Fibroblast of skin of left biceps (primary cell): ENCODE data around the gene PDIA6.
"Not testable (repeated sequence)": the region's sequence is repeated elsewhere in the genome, so short reads cannot be mapped to it uniquely, and the experiment has no call there.

Experiments used
- DNase-seq, 2 experiments: peaks; one replicate each; pipeline ENCODE4 v3.0.0-alpha.2; 2013; ENCODE audit warnings: low read depth in 2 of 2

The PDIA6 gene

DNA sequence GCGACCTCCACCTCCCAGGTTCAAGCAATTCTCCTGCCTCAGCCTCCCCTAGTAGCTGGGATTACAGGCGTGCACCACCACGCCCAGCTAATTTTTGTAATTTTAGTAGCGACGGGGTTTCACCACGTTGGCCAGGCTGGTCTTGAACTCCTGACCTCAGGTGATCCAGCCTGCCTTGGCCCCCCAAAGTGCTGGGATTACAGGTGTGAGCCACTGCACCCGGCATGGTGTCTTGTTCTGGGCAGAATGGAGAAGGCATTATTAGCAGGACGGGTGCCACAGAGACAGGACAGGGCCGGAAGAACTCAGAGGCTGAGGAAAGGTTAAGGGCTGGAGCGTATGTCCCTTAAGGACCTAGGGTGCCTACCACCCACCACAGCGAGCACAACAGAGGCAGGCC lies 31.8 kb downstream of the PDIA6 start:
- DNase-seq = not testable (repeated sequence)

- DNase-seq = no peak
Measured at GRCh38 chr2:10780491-10780820, 32.1 kb downstream of the PDIA6 start.

GRCh38 chr2:10779776-10780490 lies 32.7 kb downstream of the PDIA6 start:
- DNase-seq = no peak

GRCh38 chr2:10778724-10779115 lies 33.9 kb downstream of the PDIA6 start:
- no peak for DNase-seq

DNA sequence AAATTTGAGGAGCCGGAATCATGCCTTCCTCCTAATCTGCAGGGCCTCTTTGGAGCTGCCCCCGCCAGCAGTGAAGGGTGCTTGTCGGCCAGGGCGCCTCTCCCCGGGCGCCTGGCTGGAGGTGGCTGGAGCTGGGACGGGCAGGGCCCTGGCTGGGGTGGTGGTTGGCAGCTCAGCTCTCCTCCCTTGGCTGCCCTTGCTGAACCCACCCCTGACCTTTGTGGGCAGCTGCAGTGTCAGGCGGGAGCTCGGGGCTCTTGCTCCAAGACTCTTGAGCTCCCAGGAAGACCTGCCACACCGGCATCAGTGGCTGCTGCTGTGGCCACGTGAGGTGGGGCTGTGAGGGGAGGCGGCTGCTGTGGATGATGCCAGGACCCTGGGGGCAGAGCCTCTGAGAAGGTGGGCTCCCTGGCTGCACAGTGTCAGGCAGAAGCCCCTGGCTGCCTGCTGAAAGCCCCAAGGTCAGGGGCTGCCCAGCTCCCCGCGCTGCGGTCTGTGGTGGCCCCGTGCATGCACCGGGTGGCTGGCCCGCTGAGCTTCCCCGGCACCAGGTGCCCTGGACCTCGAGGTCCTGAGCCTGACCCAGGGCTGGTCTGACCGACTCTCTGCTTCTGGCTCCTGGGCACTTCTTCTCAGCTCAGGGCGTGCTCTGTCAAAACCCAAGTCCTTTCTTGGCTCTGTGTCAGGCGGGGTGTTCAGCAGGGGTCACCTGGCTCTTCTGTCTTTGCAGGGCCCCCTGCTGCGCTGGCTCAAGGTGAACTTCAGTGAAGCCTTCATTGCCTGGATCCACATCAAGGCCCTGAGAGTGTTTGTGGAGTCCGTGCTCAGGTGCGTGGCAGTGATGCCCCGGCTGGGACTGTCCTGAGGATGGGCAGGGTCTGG lies 34.5 kb downstream of the PDIA6 start:
- no peak for DNase-seq

DNA sequence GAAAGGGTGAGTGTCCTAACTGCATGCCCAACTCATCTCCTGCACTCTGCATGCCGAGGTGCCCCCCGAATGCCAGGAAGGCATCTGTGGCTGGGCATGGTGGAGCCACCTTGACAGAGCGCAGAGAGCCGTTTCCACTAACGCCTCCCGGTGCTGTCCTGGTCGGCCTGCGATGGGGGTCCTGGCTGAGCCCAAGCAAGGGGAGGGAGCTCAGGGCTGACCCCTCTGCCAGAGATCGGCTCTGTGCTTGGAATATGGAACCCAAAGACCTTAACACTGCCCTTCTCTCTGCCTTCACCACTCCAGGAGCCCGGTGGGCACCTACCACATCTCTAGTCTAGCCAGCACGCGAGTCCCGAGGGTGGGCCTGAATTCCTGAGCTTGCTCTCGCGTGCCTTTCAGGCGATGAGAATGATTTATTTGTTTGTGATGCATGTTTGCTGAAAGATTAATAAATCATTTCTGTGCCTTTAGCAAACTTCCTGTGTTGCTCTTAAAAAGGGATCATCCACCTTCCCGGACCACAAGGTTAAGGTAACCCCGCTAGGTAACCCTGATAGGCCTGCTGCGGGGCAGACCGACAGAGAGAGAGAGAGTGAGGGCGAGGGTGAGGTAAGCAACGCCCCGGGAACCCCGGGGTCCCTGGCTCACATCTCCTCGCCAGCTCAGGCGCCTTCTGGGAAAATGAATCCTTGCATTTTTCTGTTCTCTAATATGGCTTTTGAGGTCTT lies 35.3 kb downstream of the PDIA6 start:
- no peak for DNase-seq

- no peak for DNase-seq
Measured at GRCh38 chr2:10776231-10776977, 36.2 kb downstream of the PDIA6 start.

GRCh38 chr2:10775831-10776230 lies 36.8 kb downstream of the PDIA6 start:
- no peak for DNase-seq

- DNase-seq = no peak
Measured at GRCh38 chr2:10775021-10775780, 37.4 kb downstream of the PDIA6 start.

DNA sequence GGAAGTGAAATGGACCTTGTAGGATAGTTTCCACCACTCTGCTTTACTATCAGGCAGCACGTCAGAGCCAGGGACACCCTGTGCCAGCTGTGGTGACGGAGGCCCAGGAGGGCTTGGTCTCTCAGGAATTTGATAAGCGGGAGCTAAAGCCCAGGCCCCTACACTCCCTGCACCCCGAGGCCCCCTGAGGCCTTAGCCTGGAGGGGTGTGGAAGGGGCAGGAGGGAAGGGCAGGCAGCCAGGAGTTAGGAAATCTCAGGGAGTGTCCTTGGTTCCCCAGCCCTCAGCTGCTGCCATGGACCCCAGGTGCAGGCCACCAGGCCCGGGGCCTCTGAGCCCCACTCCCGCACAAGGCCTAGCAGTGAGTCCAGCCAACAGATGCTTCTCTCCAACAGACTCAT lies 38.2 kb downstream of the PDIA6 start:
- no peak for DNase-seq

DNA sequence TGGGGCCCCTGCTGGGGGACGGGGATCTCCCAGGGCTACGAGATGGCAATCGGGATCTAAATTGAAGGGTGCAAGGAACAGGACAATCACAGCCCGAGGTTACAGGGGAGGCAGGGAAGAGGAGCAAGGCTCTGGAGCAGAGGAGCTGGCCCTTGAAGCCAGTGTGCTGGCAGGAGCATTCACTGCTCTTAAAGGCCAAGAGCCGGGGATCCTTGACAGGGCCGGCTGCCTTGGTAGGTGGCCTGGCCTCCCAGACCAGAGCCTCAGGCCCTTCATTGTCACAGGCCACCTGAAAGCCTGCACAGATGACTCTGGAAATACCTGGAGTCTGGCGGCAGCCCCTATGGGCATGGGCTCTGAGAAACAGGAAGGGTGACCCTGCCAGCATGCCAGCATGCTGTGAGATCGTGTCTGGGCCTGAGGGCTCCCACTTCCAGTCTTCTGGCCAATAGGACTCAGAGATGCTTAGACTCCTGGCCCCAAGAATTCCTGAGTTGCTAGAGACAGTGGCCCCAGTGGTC lies 38.7 kb downstream of the PDIA6 start:
- DNase-seq = no peak

GRCh38 chr2:10772868-10773215 lies 39.7 kb downstream of the PDIA6 start:
- DNase-seq = no peak

- DNase-seq = no peak
Measured at GRCh38 chr2:10772201-10772867, 40.3 kb downstream of the PDIA6 start.

DNA sequence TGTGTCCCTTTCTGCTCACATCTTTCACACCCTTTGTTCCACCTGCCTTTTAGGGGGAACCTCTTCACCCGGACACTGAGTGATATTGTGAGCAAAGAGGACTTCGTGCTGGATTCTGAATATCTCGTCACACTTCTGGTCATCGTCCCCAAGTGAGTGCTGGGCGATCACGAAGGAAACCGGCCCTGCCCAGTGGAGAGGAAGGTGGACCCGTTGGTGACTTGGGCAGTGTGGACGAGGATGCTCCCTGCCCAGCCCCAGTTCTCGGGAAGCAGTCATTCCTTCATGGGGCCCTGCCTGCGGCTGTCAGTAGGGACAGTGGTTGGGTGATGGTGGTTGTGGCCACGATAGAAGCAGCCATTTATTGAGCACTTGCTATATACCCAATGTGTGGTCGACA lies 40.8 kb downstream of the PDIA6 start:
- DNase-seq = no peak

- no peak for DNase-seq
Measured at GRCh38 chr2:10770956-10771750, 41.4 kb downstream of the PDIA6 start.

GRCh38 chr2:10768063-10768507 lies 44.5 kb downstream of the PDIA6 start:
- DNase-seq = no peak

- no peak for DNase-seq
Measured at GRCh38 chr2:10765914-10766313, 46.7 kb downstream of the PDIA6 start.

GRCh38 chr2:10765461-10765860 lies 47.1 kb downstream of the PDIA6 start:
- no peak for DNase-seq

GRCh38 chr2:10764896-10765295 lies 47.7 kb downstream of the PDIA6 start:
- no peak for DNase-seq
